Stimulated activated CD4-positive, alpha-beta T cell treated with anti-CD3 and anti-CD28 coated beads, Interleukin-2, amount 100 ng/mL, for 4 hours (primary cell): ENCODE data around the gene SIX4.

Experiments used
- DNase-seq: peaks from one replicate; pipeline ENCODE4 v3.0.0-alpha.2; 2020; ENCODE audit warnings: low read depth

Gene SIX4

DNA sequence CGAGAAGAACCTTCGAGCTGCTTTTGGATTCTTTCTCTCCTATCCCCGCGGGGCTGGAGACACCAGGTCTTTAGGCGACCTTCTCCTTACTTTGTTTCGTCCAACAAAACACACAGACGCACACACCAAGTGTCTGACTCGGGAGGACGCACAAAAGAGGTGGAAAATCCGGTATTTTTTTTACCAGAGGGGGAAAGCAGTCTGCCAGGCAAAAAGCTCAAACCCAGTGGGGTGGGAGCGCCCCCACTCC lies 2.1 kb downstream of the SIX4 start:
- DNase-seq, result no peak

DNA sequence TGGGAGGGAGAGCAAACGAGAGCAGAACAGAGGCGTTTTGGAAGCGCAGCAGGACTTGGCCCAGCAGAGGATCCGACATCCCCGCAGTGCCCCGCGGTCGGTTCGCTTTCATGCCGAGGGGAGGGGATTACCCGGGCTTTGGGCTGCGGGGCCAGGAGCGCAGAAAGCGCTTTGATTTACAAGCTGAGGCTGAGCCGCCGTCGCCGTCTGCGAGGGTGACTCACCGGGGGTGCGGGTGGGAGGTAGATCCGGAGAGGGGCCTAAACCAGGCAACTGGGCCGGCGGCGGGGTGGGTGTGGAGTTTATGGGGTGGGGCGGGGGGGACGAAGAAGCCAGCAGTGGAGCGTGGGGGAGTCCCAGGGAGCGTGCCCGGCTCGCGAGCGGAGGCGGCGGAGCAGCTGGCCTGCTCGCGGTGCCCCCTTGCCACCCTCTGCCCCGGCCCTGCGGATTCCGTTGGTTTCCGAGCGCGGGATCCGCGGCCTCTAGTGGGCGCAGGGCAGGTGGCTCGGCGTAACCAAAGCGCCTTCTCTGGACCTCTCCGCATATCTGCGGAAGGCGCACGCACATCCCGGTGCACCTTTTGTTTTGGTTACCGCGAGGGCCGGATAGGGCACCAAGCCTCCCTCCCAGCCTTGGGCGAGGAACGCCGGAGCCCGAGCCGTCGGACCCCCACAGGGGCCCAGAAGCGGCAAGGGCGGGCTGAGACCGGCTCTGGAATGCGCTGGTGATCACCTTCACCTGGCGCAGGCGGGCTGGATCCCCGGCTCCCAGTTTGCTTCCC lies 2.6 kb downstream of the SIX4 start:
- DNase-seq, result peak; percentile 76

DNA sequence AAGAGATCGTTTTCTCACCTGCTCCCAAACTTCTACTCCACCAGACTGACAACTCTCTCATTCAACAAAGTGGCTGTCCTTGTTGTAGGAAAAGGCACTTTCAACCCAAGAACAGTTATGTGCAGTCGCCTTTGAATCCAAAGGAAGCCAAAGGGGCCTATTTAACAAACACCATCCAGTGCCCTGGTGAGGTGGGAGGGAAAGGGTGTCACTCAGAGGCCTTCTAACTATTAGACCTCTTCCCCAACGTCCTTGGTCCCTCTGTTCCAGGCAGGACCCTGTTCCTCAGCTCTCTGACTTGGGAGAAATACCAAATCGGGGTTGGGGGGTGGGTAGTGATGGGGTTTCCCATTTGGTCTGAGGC lies 3.2 kb downstream of the SIX4 start:
- DNase-seq, result no peak

DNA sequence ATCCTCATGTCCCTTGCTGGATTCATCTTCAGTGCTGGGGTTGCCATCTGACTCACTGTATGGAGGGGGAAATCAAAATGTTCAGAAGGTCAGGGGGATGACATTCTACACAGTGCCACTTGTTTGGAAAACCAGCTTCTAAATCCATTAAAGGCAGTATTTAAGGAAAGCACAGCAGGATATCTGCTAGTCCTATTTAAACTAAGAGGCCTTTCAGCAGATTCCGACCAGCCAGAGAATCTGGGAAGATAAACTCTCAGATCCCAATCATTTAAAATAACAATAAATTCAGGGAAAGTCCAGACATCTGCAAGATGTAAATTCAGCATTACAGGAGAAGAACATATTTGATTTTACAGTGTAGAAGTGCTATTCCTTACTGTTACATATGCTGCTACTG lies 3.8 kb downstream of the SIX4 start:
- no peak for DNase-seq

DNA sequence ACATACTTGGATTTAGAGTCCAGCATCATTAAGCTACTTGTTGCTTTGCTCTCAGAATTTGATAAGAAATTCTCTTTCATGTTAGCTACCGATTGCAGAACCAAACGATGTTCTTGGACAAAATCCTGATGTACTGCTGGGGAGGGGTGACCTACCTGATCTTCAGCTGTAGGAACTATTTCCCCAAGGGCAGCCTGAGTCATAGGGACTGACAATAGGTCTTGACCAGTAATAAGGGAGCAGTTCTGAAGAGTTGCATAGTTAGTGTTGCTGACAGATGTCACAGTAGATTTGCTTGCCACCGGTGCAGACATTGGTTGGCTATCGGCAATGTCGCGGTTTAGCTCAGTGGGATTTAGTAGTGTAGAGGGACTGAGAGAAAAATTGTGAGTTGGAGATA lies 10.6 kb downstream of the SIX4 start:
- no peak for DNase-seq

DNA sequence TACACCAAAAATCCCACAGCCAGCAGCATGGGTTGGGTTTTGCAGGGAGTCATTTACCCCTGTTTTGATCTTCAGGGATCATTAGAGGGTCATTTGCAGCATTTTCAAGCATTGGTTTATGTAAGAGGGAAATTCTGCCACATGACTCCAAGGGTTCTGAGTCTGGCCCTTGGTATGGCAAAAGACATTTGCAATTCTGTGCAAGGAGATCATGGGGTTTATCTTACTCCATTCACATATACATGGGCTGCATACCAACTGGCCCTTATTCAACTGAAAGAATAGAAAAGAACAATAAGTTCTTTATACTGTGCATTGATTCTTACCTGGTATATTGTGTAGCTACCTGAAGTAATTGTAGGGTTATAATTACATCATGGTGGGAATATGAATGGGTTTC lies 13.7 kb downstream of the SIX4 start:
- DNase-seq, result no peak

DNA sequence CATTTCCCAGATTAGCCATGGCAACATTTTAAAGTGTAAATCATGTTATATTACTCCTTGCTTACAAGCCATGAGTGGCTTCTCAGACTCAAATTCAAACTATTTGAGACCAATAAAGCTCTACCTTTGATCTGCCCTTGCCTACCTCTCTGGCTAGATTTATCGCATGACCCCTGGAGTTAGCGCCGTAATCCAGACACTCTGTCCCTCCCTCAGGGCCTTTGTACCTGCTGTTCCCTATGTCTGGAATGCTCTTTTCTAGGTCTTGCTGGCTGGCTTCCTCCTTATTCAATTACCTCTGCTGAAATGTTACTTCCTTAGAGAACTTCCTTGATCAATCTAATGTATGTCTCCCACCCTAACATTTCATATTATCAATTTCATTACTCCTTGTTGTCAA lies 16.3 kb downstream of the SIX4 start:
- no peak for DNase-seq

DNA sequence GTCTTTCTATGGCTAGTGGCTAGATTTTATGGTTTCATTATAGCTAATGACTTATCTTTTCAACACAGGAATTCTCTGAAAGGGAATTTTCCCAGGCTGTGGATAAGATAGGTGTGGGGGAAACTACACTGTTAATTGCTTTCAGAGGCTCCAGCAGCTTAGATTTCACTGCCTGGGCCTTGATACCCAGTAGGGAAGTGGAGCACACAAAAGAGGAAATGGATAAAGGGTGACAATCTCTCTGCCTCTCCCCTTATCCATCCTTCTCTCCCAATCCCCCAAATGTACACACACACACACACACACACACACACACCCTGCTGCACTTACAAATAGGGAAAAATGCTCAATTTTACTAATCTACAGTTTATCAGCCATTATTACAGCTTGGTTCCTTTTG lies 19.1 kb downstream of the SIX4 start:
- no peak for DNase-seq

DNA sequence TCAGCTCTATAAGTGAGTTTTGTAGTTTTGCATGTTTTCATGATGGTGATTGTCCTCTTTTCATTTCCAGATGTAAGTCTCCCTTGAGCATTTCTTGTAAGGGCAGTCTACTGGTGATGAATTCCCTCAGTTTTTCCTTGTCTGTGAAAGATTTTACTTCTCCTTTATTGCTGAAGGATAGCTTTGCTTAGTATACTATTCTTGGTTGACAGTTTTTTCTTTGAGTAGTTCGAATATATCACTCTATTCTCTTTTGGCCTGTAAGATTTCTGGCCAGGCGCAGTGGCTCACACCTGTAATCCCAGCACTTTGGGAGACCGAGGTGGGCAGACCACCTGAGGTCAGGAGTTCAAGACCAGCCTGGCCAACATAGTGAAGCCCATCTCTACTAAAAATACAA lies 23.6 kb downstream of the SIX4 start:
- DNase-seq, result no peak

DNA sequence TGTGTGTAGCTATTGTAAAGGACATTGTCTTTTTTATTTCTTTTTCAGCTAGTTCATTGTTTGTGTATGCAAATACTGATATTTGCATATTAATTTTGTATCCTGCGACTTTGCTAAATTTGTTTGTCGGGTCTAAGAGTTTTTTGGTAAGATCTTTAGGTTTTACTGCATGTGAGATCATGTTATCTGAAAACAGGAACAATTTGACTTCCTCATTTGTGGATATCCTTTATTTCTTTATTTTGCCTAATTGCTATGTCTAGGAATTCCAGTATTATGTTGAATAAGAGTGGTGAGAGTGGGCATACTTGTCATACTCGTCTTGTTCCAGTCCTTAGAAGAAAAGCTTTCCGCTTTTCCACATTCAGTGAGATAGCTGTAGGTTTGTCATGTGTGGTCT lies 28.8 kb downstream of the SIX4 start:
- no peak for DNase-seq

DNA sequence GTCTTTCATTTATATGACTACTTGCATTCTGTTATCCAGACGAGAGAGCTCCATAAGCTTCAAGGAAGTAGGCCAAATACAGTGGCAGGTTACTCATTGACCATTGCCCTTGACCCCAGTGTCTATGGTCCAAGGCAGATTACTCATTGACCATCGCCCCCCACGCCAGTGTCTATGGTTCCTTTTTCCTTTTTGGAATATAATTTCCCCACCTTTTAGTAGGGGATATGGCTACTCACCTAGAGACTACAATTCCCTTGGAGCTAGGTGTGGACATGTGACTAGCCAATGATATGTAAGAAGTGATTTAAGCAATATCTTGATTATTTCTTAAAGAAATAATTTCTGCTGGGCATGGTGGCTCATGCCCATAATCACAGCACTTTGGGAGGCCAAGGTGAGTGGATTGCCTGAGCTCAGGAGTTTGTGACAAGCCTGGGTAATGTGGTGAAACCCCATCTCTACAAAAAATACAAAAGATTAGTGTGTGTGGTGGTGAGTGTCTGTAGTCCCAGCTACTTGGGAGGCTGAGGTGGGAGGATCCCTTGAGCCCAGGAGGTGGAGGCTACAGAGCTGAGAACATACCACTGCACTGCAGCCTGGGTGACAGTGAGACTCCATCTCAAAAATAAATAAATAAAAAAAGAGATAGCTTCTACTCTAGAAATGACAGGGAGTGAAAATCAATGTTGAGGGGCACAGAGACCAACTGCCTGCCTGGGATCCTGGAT lies 32.6 kb downstream of the SIX4 start:
- DNase-seq, result no peak

DNA sequence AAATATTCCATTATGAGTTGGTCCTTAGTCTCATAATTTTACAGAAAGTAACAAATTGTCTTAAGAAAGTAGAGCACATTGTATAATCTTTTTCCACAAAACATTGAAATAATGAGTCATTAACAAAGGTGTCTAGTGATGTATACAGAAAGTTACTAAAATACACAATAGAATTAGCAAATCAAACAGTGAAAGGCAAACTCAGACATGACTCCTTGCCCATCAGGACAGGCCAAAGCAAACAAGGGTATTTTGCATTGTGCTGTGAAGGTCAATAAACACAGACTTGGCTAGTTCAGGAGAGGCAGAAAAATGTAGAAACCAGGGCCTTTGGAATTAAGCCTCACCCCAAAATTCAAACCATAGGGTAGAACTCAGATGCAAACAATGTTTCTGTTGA lies 37.3 kb downstream of the SIX4 start:
- DNase-seq, result no peak

DNA sequence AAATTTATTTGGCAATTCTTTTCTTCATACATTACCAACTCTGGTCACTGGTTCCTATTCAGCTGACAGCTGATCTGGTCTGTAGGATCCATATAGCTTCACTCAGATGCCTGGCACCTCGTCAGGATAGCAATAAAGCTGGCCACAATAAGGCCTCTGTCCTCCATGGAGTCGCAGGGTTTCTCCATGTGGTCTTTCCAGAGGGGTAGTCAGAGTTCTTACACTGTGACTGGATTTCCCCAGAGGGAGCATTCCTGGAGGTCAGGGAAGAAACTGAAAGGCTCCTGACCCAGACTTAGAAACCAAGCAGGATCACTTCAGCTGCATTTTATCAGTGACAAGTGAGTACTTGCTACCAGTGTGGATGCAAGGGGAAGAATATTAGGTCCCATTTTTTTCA lies 39.9 kb downstream of the SIX4 start:
- no peak for DNase-seq

DNA sequence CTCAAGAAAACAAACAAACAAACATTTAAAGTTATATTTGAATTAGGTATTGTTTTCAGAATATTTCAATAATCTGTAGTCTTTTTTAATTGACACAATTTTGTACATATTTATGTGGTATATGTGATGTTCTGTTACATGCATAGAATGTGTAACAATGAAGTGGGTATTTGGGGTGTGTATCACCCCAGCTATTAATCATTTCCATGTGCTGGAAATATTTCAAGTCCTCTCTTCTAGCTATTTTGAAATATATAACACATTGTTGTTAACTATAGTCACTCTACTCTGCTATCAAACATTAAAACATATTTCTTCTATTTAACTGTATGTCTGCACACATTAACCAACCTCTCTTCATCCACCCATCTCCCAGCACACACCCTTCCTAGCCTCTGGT lies 42.9 kb downstream of the SIX4 start:
- no peak for DNase-seq

DNA sequence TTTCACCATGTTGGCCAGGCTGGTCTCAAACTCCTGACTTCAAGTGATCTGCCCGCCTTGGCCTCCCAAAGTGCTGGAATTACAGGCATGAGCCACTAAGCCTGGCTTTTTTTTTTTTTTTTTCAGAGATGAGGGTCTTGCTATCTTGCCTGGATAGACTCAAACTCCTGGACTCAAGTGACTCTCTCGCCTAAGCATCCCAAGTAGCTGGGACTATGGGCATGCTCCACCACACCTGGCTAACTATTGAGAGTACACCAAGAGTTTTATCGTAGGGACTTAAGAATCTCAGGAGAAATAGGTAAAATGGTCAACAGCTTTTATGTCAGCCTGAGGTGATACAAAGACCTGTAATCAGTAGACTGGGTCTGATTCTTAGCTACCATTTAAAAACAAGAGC lies 43.6 kb downstream of the SIX4 start:
- no peak for DNase-seq

DNA sequence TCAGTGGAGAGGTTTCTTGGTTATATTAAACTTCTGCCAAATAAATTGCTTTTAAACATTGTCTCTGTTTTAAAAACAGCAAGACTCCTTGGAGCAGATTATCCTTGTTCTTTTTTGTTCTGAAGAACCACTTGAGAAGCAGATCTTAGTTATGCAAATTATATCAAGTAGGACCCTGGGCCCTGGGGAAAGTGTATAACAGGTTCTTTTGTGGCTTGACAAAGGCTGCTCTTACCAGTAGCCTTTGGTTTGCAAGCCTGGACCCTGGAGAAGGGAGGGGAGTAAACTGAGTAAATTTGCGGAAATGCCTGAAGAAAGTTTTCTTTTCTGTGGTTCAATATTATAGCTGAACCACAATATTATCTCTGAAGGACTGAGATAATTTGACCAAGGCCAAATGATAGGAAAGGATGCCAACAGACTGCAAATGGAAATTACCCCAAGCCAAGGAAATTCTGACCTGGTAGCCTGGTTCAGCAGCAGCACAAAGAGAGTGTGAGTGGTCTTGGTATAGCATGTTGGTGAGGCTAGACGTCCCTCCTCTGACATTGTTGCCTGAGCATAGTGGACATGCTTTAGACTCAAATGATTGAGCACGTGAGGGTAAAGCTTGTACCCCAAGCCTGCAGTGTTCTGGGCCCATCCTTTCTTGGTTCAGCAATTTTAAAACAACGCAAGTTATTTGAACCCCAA lies 44.4 kb downstream of the SIX4 start:
- DNase-seq, result no peak

DNA sequence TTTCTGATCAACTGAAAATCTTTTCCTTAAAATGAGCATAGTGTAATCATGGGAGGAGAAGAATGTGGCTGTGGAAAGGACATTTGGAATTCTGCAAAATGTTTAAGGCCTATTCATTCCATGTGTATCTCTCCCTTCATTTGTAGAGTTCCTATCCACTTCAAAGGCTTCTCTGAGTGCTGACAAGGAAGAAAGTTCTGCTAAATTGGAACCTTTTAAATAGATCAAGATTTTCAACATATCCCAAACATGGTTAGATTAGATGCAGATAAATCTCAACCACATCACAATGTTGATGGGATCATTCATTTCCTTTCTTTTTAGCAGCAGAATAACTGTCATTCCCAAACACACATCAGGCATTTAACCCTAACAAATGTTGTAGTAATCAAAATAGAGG lies 46.5 kb downstream of the SIX4 start:
- DNase-seq, result no peak

DNA sequence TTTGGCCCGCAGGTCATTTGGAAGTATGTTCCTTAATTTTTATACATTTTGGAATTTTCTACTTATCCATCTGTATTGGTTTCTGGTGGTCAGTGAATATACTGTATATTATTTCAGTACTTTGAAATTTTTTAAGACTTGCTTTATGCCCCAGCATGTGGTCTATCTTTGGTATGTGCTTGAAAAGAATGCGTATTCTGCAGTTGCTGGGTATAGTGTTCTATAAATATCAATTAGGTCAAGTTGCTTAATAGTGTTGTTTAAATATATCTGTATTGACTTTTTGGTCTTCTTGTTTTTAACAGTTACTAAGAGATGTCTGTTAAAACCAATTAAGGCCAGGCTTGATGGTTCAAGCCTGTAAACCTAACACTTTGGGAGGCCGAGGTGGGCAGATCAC lies 53.2 kb downstream of the SIX4 start:
- DNase-seq, result no peak

DNA sequence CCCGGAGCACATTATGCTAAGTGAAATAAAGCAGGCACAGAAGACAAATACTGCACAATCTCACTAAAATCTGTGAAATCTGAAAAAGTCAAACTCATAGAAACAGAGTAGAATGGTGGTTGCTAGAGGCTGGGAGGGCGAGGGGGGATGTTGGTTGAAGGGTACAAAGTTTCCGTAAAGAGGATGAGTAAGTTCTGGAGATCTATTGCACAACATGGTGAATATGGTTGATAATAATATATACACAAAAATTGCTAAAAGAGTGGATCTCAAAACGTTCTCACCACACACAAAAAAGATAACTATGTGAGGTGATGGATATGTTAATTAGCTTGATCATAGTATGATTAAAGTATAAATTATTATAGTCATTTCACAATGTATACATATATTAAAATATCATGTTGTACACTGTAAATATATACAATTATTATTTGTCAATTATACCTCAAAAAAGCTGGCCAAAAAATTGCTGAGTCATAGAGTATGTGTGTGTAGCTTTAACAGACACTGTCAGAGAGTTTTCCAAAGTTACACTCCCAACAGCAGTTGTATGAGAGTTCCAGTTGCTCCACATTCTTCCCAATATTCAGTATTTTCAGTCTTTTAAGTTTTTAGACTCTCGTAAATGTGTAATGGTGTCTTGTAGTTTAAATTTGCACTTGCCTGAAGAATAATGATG lies 55.6 kb downstream of the SIX4 start:
- DNase-seq, result no peak

DNA sequence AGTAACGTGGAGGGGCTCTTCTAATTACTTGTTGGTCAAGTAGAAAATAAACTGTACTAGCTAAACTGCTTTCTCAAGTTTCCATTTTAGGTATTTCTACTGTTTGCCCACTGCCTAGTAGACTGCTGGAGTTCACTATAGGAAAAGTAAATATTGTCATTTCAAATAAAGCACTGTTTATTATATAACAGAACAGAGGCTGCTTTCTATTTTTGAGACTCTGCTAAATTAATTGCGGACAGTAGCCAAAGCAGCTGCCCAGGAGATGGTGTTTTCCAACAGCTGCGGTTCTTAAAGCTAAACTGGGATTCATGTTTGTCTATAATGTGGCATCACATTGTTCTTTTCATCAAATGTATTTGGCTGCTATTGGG lies 59.0 kb downstream of the SIX4 start:
- DNase-seq, result no peak

DNA sequence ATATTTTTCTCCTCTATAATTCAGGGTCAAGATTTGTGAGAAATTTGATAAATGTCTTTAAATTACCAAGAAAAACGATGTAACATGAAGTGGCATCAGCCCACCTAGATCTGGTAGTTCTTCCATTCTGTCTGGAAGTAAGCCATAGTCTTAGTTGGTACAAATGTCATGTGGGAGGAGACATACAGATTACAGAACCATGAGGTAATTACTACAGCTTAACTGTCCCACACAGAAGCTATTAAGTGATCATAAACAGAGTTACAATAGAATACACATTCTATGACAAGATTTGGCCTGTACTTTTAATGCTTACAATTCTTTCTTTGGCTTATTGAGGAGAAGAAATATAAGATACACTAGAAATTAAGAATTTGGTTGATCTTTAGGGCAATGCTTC lies 61.2 kb downstream of the SIX4 start:
- DNase-seq, result no peak

DNA sequence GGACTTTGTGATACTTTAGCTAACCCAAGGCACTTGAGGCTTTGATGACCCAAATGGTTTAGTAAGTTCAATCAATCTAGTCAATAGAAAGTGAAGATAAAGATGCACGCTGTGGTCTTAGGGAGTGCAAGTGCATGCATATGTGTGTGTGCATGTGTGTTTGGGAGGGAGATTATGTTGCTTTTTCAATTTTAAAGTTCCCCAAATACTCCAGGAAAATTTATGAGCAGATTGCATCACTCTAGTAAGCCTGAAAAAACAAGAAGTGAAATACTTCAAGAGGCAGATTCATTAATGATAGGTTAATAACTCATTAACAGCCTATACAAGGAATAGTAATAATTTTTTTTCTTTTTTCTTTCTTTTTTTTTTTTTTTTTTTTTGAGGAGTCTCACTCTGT lies 62.4 kb downstream of the SIX4 start:
- no peak for DNase-seq
